ENCODE results near the gene FARP2.
"Not testable (repeated sequence)": the region's sequence is repeated elsewhere in the genome, so short reads cannot be mapped to it uniquely, and the experiment has no call there.

The FARP2 gene

GRCh38 chr2:241373446-241373845, 17.4 kb downstream of the FARP2 start:
- no peak for DNase-seq

DNA sequence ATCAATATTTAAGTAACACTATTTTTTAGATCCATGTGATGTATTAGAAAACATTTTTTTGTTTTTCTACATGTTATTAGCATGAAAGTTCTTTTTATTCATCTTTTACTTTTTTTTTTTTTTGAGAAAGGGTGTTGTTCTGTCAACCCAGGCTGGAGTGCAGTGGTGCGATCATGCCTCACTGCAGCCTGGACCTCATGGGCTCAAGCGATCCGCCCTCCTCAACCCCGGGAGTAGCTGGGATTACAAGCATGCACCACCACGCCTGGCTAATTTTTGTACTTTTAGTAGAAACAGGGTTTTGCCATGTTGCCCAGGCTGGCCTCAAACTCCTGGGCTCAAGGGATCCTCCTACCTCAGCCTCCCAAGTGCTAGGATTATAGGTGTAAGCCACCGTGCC, 17.8 kb downstream of the FARP2 start:
- DNase-seq, result not testable (repeated sequence)

DNA sequence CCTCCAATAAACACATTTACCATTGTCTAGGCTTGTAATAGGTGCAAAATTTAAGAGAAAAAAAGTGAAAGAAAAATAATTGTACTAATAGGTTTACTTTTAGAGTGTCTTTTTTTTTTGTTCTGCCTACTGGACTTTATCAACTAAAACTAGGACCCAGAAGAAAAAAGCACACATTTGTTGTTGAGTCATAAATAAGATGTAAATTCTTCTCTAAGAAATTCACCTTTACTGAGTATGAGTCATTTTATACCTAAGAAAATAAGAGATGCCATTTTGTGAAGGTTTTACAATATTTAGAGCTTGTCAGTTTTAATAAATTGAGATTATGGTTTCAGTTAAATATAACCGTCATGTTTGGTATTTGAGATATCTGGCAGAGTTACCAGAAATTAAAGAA, 19.2 kb downstream of the FARP2 start:
- no peak for DNase-seq

- no peak for DNase-seq
Observed at GRCh38 chr2:241376808-241377207, 20.7 kb downstream of the FARP2 start.

- DNase-seq, result no peak
Observed at GRCh38 chr2:241378816-241379215, 22.7 kb downstream of the FARP2 start.

DNA sequence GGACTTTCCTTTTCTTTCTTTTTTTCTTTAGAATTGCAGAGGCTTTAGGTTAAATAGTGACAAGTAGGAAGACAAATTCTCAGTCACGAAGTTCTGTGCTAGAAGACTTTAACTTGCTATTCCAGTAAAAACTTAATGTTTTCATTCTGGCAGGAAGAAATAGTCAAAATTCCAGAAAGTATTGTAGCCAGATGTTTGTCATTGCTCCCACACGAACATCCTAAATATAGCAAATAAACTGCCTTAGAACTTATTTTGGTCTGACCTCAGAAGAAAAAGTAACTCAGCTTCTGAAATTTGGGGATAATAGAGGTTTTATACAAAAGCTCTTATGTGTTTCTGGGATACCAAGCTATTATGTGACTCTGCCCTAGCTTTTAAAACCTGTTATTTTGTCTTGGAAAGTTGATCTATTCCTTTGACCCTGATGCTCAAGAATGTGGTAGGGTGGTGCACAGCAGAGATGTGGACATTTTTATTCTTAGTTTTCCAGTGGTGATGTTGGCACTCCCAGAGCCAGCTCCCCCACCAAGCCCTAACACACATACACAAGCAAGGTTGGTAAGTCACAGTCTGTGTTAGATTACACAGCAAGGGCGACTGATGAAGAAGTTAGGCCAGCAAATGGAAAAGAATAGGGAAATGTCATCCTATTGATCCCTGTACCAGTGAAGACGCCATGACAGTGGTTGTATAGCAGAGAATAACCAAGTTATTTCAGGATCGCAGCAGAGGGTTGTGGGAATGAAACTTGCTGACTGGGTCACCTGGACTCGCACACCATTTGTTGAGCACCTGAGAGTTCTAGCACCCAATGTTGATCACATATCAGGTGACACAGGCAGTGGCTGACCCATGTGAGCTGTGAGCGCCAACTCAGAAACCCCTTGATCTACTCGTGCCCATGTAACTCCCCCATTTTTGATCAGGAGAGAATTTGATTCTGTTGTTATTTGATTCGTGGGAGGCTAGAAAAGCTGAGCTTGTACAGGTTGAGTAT, 23.7 kb downstream of the FARP2 start:
- no peak for DNase-seq

GRCh38 chr2:241381872-241382271, 25.8 kb downstream of the FARP2 start:
- no peak for DNase-seq

DNA sequence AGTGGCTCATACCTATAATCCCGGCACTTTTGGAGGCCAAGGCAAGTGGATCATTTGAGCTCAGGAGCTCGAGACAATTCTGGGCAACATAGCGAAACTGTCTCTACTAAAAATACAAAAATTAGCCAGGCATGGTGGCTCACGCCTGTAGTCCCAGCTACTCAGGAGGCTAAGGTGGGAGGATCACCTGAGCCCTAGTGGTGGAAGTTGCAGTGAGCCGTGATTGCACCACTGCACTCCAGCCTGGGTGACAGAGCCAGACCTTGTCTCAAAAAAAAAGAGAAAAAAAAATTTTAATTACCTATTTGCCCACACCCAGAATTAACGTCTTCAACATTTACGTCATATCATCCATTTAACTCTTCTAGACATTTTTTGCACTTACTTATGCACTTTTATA, 29.4 kb downstream of the FARP2 start:
- DNase-seq, result not testable (repeated sequence)

DNA sequence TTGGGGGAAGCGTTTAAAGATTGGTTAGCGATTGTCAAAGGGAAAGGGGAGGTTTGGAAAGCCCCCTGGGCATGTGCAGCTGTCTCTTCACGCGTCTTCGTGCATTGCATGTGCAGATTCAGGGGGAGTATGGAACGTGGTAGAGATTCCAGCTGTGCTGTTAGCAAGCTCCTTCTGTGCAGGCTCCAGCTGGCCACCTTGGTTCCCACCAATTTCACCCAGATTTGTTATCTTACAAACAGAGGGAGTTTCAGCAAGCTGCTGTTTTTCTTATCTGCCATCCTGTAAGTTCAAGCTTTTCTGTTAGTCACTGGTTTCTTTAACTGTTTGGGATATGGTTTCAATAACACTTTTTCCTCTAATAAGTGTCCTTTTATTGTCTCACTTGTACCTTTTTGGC, 30.4 kb downstream of the FARP2 start:
- no peak for DNase-seq

DNA sequence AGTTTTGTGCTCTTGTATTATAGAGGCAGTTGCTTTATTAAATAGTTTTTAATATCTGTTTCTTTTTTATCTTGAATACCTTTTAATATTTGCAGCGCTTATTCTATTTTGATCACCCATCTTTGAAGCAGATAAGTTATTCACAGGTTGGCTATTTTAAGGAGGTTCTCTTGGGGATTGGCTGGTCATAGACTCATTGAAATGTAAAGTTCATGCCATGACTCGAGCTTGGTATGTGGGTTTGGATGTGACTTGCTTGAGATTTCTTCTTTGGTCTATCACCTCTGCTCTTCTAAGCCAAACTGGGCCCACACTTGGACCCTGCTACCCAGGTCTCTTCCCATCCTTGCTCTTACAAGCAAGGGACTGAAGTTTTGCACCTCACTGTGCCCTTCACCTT, 33.6 kb downstream of the FARP2 start:
- DNase-seq, result no peak

DNA sequence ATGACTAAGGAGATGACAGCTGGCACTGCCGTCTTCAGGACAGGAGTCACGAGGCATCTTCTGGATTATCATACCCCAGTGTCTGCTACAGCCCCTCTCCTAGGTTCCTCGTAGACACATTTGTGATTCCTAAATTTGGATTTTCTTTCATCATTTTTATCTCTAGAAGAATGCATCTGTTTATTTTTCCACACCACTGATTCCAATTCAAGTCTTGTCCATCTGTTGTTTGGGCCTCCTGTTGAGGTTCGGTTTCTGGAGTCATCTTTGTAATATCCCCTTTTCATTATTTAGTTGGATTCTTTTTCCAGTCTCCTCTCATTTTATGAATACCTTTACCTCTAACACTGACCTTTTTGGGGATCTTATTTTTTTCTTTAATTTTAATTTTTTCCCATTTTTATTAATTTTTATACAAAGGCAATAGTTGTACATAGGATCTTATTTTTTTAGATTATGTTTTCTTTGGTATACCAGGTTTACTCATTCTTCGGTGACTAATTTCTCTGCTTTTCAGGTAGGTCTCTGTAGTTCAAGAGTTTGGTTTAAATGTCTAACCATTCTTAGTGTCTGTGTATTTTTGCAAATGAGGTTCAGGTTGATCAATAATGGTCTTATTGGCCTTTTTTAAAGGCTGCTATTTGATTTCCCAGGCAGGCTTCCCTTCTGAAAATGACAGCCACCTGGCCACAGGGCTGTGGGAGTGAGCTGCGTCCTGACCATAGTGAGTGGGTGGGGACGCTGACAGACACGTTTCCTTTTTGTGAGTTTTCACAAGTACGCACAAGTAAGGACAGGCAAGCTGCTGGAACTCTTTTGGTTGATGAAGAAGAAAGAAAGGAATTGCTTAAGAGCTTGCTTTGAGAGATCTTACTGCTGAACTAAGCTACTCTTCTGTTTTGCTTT, 34.5 kb downstream of the FARP2 start:
- no peak for DNase-seq

GRCh38 chr2:241391892-241392665, 36.0 kb downstream of the FARP2 start:
- DNase-seq, result no peak

- not testable (repeated sequence) for DNase-seq
Observed at GRCh38 chr2:241392753-241393152, 36.7 kb downstream of the FARP2 start.

- DNase-seq, result no peak
Observed at GRCh38 chr2:241393524-241394196, 37.6 kb downstream of the FARP2 start.

- DNase-seq, result not testable (repeated sequence)
Observed at GRCh38 chr2:241396809-241397208, 40.7 kb downstream of the FARP2 start.

DNA sequence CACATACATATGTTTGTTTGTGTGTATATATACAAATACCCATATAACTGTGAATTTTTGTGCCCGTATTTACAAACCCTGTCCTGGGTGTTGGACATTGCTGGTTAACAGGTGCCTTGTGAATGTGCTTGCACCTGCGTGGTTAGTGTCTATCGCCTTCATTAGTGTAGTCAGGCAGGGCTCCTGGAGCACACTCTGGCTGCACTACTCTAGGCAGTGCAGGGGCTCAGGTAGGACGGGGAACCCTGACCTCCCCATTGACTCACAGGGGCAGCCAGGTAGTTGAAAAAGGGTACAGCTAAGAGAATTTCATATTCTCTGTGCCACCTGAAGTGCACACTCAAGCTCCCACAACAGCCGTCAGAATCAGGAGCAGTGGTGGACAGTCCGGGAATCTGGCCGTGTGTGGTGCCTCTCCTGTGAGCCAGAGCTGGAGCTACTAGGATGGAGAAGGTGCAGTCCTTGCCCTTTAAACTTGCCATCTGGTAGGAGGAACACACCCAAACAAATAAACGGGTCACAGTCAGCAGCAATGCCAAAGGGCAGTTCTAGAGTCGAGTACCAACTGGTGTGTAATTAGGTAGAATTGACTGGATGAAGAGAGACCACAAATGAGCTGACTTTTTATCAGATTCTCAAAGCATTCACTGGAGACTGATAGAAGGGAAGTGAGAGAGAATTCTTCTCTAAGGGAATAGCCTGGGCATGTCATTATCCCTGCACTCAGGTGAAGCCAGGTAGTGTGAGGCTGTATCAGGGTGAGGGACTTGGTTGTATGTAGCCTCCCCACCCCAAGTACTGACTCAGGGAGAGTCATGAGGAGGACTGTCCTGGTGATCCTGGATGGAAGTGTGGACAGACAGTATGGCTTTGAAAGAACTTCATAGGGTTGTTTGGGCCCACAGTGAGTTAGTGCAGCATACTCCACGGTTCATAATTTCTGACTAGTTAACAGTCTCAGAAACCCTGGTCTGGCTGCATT, 44.1 kb downstream of the FARP2 start:
- no peak for DNase-seq

GRCh38 chr2:241408849-241409248, 52.8 kb downstream of the FARP2 start:
- DNase-seq, result no peak

DNA sequence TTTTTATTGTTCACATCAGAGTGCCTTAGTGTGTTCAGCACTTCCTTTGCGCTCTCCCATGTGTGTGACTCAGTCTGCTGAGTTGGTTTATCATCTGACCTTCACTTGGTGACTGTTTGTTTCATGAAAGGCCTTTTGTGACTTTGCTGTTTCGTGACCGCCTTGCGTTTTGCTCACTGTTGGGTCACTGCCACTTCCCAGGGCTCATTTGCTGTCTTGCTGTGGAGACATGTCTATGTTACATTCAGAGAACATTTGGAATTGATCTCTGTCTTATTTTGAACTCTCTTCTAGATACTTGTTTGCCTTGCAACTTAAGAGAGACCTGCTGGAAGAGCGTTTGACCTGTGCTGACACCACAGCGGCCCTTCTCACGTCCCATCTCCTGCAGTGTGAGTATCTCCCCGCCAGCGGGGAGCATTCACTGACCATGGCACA, 54.7 kb downstream of the FARP2 start:
- no peak for DNase-seq

DNA sequence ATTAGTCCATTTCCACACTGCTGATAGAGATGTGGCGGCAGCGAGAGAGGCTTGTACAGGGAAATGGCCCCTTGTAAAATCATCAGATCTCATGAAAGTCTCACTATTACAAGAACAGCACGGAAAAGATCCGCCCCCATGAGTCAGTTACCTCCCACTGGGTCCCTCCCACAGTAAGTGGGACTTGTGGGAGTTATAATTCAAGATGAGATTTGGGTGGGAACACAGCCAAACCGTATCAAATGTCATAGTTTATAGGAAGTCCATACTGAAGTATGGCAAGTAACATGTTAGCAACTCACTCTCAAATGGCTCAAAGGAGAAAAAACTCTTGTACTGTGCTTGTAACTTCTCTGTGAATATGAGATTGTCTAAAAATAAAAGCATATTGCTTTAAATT, 56.1 kb downstream of the FARP2 start:
- no peak for DNase-seq

GRCh38 chr2:241413501-241413900, 57.4 kb downstream of the FARP2 start:
- not testable (repeated sequence) for DNase-seq
